HL-60 (cell line): ENCODE data around the gene MEG3.

ENCODE experiments used
- DNase-seq, 2 experiments: peaks; one replicate each; pipeline ENCODE4 v3.0.0-alpha.2; 2010 to 2020; ENCODE audit warnings: low read depth in 1 of 2, low spot score in 1 of 2
- H3K27ac ChIP-seq: fragments of 250-450 bp; sonication (Bioruptor Pico); replicated peaks from 2 replicates; pipeline ENCODE4 v1.5.1; 2020; ENCODE audit warnings: mild to moderate bottlenecking, moderate library complexity
- H3K27me3 ChIP-seq: fragments of 250-450 bp; sonication (Bioruptor Pico); 2 replicates; pipeline ENCODE4 v1.5.1; 2021; ENCODE audit warnings: mild to moderate bottlenecking, moderate library complexity; ENCODE audit not compliant: insufficient read depth, poor library complexity, severe bottlenecking
- H3K4me3 ChIP-seq: replicated peaks from 2 replicates; pipeline ENCODE4 v1.5.1; 2011; ENCODE audit warnings: mild to moderate bottlenecking, control low read depth, low read length; ENCODE audit not compliant: insufficient read depth
- GABPA ChIP-seq: IDR thresholded peaks from 2 replicates; pipeline ENCODE4 v1.6.1; 2012; ENCODE audit warnings: low read depth
- POLR2AphosphoS5 ChIP-seq: IDR thresholded peaks from 2 replicates; pipeline ENCODE4 v1.6.1; 2012; ENCODE audit warnings: low read depth
- SPI1 ChIP-seq: IDR thresholded peaks from 2 replicates; pipeline ENCODE4 v1.6.1; 2012; ENCODE audit warnings: low read depth, mild to moderate bottlenecking, borderline replicate concordance
- TF ChIP-seq, protein P1 (sequence below): IDR thresholded peaks from 2 replicates; pipeline ENCODE4 v1.6.1; 2012; ENCODE audit warnings: low read depth; ENCODE audit not compliant: insufficient replicate concordance
- TF ChIP-seq, protein P2 (sequence below): IDR thresholded peaks from one replicate; pipeline ENCODE4 v1.5.1; 2011; ENCODE audit warnings: low read length, control low read depth, inconsistent platforms; ENCODE audit not compliant: insufficient read depth

The MEG3 gene

DNA sequence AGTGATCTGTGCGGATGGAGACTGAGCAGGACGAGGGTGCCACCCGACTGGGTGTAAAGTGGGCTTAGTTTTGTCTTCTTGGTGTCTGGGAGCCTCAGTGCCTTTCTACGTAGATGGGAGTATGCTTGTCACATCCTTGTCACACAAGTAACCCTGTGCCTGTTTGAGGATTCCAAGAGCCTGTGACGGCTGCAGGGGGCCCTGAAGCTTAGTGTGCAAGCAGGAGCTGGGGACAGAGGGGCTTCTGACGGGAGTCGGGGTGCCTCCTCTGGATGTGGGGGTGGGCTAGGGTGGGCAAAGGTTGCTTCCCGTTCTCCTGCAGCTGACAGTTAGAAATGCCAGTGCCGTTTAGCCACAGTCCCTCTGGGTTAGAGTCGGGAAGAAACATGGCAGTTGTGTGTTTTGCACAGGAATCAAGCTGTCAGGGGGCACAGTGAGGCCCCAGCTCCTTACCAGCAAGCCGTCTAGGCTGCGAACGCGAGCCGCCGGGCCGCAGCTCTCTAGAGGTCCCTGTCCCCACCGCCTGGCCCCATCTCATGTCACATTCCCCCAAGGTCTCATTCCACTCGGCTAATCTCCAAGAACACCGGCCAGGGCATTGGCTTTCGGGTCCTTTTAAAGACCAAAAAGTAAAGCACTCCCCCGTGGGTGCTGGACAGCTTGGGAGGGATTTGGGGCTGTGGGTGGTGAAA is 70.6 kb downstream of the MEG3 start:
- no peak for DNase-seq
- Histone ChIP-seq H3K27ac (no peak overlapping the region), H3K4me3 (no peak overlapping the region), H3K27me3 (peaks cover 15% of the 10 kb centered on the region)
- TF ChIP-seq, protein P1, sequence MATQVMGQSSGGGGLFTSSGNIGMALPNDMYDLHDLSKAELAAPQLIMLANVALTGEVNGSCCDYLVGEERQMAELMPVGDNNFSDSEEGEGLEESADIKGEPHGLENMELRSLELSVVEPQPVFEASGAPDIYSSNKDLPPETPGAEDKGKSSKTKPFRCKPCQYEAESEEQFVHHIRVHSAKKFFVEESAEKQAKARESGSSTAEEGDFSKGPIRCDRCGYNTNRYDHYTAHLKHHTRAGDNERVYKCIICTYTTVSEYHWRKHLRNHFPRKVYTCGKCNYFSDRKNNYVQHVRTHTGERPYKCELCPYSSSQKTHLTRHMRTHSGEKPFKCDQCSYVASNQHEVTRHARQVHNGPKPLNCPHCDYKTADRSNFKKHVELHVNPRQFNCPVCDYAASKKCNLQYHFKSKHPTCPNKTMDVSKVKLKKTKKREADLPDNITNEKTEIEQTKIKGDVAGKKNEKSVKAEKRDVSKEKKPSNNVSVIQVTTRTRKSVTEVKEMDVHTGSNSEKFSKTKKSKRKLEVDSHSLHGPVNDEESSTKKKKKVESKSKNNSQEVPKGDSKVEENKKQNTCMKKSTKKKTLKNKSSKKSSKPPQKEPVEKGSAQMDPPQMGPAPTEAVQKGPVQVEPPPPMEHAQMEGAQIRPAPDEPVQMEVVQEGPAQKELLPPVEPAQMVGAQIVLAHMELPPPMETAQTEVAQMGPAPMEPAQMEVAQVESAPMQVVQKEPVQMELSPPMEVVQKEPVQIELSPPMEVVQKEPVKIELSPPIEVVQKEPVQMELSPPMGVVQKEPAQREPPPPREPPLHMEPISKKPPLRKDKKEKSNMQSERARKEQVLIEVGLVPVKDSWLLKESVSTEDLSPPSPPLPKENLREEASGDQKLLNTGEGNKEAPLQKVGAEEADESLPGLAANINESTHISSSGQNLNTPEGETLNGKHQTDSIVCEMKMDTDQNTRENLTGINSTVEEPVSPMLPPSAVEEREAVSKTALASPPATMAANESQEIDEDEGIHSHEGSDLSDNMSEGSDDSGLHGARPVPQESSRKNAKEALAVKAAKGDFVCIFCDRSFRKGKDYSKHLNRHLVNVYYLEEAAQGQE, result no peak
- no peak for TF ChIP-seq GABPA
- no peak for TF ChIP-seq SPI1

DNA sequence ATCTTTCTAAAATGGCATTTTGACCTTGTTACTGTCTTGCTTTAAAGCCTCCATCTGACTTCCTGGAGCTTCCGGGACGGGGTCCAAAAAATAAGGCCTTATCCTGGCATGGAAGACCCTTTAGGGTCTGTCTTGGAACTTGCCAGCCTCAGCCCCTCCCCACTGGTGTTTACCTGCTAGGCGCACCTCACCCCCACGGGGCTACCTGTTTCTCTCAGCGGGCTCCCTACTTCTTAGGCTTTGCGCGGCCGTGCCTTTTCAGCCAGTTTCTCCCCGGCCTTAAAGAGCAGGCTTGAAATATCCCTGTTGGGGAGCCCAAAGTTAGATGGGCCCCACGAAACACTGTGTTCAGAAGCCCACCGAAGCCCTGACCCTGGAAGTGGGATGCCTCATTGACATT is 72.5 kb downstream of the MEG3 start:
- no peak for DNase-seq
- Histone ChIP-seq H3K27me3 (peaks cover 22% of the 10 kb centered on the region), H3K4me3 (no peak overlapping the region), H3K27ac (no peak overlapping the region)
- no peak for TF ChIP-seq POLR2AphosphoS5
- TF ChIP-seq, protein P1, result no peak
- no peak for TF ChIP-seq SPI1
- no peak for TF ChIP-seq GABPA
- TF ChIP-seq, protein P2, sequence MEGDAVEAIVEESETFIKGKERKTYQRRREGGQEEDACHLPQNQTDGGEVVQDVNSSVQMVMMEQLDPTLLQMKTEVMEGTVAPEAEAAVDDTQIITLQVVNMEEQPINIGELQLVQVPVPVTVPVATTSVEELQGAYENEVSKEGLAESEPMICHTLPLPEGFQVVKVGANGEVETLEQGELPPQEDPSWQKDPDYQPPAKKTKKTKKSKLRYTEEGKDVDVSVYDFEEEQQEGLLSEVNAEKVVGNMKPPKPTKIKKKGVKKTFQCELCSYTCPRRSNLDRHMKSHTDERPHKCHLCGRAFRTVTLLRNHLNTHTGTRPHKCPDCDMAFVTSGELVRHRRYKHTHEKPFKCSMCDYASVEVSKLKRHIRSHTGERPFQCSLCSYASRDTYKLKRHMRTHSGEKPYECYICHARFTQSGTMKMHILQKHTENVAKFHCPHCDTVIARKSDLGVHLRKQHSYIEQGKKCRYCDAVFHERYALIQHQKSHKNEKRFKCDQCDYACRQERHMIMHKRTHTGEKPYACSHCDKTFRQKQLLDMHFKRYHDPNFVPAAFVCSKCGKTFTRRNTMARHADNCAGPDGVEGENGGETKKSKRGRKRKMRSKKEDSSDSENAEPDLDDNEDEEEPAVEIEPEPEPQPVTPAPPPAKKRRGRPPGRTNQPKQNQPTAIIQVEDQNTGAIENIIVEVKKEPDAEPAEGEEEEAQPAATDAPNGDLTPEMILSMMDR, result no peak

DNA sequence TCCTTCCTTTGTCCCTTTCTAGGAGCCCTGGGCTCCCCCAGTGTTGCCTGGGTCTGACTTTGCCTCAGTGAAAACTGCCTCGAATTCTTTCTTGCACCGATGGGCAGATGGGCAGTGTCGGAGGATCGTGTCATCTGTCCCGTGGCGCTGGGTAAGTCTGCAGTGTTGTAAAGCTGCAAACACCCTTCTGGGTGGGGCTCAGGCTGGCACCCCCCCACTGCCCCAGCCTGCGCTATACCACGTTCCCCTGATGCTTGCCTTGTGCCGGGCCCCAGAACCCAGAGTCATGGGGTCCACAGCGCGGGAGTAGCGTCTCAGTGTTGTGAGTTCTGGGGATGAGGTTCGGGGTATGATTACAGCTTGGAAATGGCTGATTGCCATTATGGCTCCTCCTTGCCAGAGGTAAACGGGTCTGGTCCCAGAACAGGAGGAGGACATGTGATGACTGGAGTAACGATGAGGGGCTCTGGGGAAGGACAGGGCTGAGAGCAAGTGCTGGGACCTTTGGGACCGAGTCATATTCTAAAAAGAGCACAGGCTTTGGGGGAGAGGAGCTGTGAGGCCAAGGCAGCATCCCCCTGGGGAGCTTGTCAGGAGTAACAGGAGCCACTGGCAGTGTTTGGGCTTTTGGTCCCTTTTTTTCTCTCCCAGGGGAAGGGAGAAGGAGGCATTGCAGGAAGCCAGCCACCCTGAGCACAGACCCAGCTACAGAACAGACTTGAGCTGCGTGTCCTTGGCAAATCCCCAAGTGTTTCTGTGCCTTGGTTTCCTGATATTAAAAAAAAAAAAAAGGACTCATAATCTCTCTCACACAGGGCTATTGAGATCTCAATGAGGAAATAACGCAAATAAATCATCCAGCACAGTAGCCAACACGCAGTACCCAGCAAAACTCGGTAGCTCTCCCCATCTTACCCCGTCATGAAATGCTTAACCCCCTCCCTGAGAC is 73.3 kb downstream of the MEG3 start:
- Histone ChIP-seq H3K27ac (no peak overlapping the region), H3K4me3 (no peak overlapping the region), H3K27me3 (peaks cover 26% of the 10 kb centered on the region)
- no peak for DNase-seq
- TF ChIP-seq, protein P2, result no peak
- no peak for TF ChIP-seq SPI1
